IPS DF 6.9 (cell line): Measurements from ENCODE around the gene CASP2.

Source experiments
- DNase-seq: peaks from one replicate; pipeline ENCODE4 v3.0.0-alpha.2; 2013; ENCODE audit warnings: low read depth, low spot score
- H3K27ac ChIP-seq: one replicate; pipeline ENCODE4 v1.5.1; 2013; ENCODE audit warnings: low read length, control low read depth
- H3K27me3 ChIP-seq: 2 replicates; pipeline ENCODE4 v1.6.1; 2013; ENCODE audit warnings: mild to moderate bottlenecking, low read length; ENCODE audit not compliant: control insufficient read depth, insufficient read depth
- H3K36me3 ChIP-seq: 2 replicates; pipeline ENCODE4 v1.6.1; 2013; ENCODE audit warnings: low read length; ENCODE audit not compliant: control insufficient read depth, insufficient read depth
- H3K4me1 ChIP-seq: 2 replicates; pipeline ENCODE4 v1.6.1; 2013; ENCODE audit warnings: low read length; ENCODE audit not compliant: control insufficient read depth, insufficient read depth
- H3K4me3 ChIP-seq: 2 replicates; pipeline ENCODE4 v1.5.1; 2013; ENCODE audit warnings: mild to moderate bottlenecking, low read length
- H3K9me3 ChIP-seq: 2 replicates; pipeline ENCODE4 v1.6.1; 2013; ENCODE audit warnings: low read length, inconsistent platforms; ENCODE audit not compliant: control insufficient read depth, insufficient read depth
- WGBS: extraction: QIAGEN DNeasy Blood & Tissue Kit; methylation state at CpG from one replicate; pipeline ENCODE4 v1.1.7; 2013; ENCODE audit warnings: mixed read lengths, missing lambda C conversion rate; ENCODE audit not compliant: insufficient read length, insufficient coverage; 5-methylcytosine and 5-hydroxymethylcytosine counted together

Gene CASP2

DNA sequence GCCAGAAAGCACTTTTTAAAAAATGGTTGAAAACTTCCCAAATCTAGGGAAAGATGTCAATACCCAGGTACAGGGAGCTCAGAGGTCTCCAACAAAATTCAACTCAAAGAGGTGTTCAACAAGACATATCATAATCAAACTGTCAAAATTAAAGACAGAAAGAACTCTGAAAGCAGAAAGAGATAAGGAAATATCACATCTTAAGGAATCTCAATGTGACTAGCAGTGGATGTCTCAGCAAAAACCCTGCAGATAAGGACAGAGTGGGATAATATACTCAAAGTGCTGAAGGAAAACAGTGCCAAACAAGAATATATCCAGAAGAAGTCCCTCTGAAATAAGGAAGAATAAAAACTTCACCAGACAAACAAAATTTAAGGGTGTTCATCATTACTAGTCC is 38.0 kb upstream of the CASP2 start:
- no peak overlapping the region for H3K4me3 ChIP-seq
- no peaks in the 10 kb centered on the region for H3K27me3 ChIP-seq
- no peaks in the 10 kb centered on the region for H3K36me3 ChIP-seq
- DNase-seq = no peak
- no peak overlapping the region for H3K27ac ChIP-seq
- H3K4me1 ChIP-seq = no peaks in the 10 kb centered on the region
- no peaks in the 10 kb centered on the region for H3K9me3 ChIP-seq

DNA sequence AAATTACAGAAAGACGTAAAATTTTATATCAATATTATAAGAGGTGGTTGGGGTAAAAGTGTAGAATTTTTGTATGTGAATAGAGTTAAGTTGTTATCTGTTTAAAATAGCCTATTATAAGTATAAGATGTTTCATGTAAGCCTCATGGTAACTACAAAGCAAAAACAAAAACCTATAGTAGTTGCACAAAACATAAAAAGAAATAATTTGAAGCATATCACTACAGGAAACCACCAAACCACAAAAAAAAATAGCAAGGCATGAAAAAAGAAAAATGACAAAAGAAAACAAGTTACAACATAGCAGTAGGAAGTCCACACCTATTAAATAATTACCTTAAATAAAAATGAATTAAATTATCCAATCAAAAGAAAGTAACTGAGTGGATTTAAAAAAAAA is 37.3 kb upstream of the CASP2 start:
- WGBS = 100% methylated on average over 1 of the region's 1 CpG
- Histone ChIP-seq H3K4me3 (no peak overlapping the region), H3K27ac (no peak overlapping the region), H3K9me3 (no peaks in the 10 kb centered on the region), H3K36me3 (no peaks in the 10 kb centered on the region), H3K4me1 (no peaks in the 10 kb centered on the region), H3K27me3 (no peaks in the 10 kb centered on the region)
- no peak for DNase-seq

DNA sequence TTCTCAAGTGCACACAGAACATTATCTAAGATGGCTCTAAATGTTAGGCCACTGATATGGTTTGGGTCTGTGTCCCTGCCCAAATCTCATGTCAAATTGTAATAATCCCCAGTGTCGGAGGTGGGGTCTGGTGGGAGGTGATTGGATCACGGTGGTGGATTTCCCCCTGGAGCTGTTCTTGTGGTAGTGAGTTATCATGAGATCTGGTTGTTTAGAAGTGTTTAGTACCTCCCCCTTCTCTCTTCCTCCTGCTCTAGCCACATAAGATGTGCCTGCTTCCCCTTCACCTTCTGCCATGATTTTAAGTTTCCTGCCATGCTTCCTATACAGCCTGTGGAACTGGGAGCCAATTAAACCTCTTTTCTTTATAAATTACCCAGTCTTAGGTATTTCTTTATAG is 36.1 kb upstream of the CASP2 start:
- no peak for DNase-seq
- Histone ChIP-seq H3K4me1 (no peaks in the 10 kb centered on the region), H3K9me3 (no peaks in the 10 kb centered on the region), H3K27me3 (no peaks in the 10 kb centered on the region), H3K27ac (no peak overlapping the region), H3K4me3 (no peak overlapping the region), H3K36me3 (no peaks in the 10 kb centered on the region)
- no CpG with 5 or more reads among the region's 2 CpGs for WGBS

- no peak for DNase-seq
- H3K36me3 ChIP-seq = no peaks in the 10 kb centered on the region
- no CpG with 5 or more reads among the region's 3 CpGs for WGBS
- no peaks in the 10 kb centered on the region for H3K27me3 ChIP-seq
- H3K4me1 ChIP-seq = no peaks in the 10 kb centered on the region
- H3K4me3 ChIP-seq = no peak overlapping the region
- H3K9me3 ChIP-seq = no peaks in the 10 kb centered on the region
- no peak overlapping the region for H3K27ac ChIP-seq
Measured at GRCh38 chr7:143255564-143255963, 32.6 kb upstream of the CASP2 start.

- Histone ChIP-seq H3K4me1 (no peaks in the 10 kb centered on the region), H3K4me3 (no peak overlapping the region), H3K9me3 (no peaks in the 10 kb centered on the region), H3K27me3 (no peaks in the 10 kb centered on the region), H3K36me3 (no peaks in the 10 kb centered on the region), H3K27ac (no peak overlapping the region)
- DNase-seq = no peak
- no CpG with 5 or more reads among the region's 3 CpGs for WGBS
Measured at GRCh38 chr7:143256325-143256724, 31.8 kb upstream of the CASP2 start.

DNA sequence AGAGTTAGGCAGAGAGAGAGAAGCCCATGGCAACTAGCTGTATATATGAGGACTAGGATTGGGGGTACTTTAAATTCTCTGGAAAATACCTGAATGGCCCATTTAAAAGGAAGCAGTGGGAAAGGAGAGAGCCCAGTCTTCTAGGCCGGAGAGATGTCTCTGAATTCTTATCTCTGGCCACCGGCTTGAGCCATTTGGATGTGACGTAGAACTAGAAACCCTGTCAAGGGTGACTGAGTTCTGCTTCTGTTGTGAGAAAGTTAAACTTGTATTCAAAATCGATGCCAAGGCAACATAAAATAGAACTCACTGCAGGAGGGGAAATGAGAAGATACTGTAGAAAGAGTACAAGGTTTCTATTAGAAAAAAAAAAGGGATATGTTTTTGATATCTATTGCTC is 31.2 kb upstream of the CASP2 start:
- no CpG with 5 or more reads among the region's 4 CpGs for WGBS
- Histone ChIP-seq H3K4me1 (no peaks in the 10 kb centered on the region), H3K27ac (no peak overlapping the region), H3K9me3 (no peaks in the 10 kb centered on the region), H3K27me3 (no peaks in the 10 kb centered on the region), H3K36me3 (no peaks in the 10 kb centered on the region), H3K4me3 (no peak overlapping the region)
- no peak for DNase-seq

DNA sequence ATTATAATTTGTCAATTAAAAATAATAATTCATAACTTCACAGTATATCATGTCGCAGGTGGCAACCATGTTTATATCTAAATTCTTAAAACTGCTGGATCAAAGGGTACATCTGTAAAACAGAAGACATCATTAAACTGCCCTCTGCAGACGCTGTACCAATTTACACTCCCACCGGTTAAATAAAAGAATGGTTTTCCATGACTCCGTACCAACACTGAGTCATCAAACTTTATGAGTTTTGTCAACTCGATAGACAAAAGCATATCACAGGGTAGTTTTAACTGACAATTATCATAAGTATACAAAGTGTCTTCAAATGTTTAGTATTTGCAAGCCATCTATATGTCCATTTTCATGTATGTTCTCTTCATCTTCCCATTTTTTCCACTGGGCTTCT is 30.6 kb upstream of the CASP2 start:
- H3K27ac ChIP-seq = no peak overlapping the region
- WGBS = no CpG with 5 or more reads among the region's 5 CpGs
- no peak for DNase-seq

GRCh38 chr7:143258831-143259230 is 29.3 kb upstream of the CASP2 start:
- Histone ChIP-seq H3K36me3 (no peaks in the 10 kb centered on the region), H3K9me3 (no peaks in the 10 kb centered on the region), H3K4me3 (no peak overlapping the region), H3K4me1 (no peaks in the 10 kb centered on the region), H3K27ac (no peak overlapping the region), H3K27me3 (no peaks in the 10 kb centered on the region)
- no CpG with 5 or more reads among the region's 2 CpGs for WGBS
- DNase-seq = no peak

More for the DNA sequence above, 30.6 kb upstream of the CASP2 start:
- no peaks in the 10 kb centered on the region for H3K27me3 ChIP-seq
- H3K4me3 ChIP-seq = no peak overlapping the region
- no peaks in the 10 kb centered on the region for H3K9me3 ChIP-seq
- no peaks in the 10 kb centered on the region for H3K4me1 ChIP-seq
- H3K36me3 ChIP-seq = no peaks in the 10 kb centered on the region

DNA sequence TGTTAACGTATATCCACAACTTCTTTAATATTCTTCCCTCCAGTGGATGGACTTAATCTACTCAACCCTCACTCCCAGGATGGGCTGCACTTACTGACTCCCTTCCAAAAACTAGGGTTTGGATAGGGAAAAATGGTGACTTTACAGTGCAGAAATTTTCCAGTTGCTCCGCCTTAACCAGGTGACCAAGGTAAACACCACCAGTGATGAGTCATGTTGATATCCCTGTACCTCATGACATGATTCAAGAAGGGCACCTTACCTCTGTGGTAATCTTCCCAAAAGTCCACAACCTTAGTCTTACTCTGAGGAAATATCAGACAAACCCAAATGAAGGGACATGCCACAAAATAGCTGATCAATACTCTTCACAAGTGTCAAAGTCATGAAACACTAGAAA is 28.4 kb upstream of the CASP2 start:
- no peaks in the 10 kb centered on the region for H3K27me3 ChIP-seq
- DNase-seq = no peak

GRCh38 chr7:143261901-143262300 is 26.2 kb upstream of the CASP2 start:
- H3K9me3 ChIP-seq = no peaks in the 10 kb centered on the region
- H3K4me3 ChIP-seq = no peak overlapping the region
- no peak for DNase-seq
- no peak overlapping the region for H3K27ac ChIP-seq
- no peaks in the 10 kb centered on the region for H3K4me1 ChIP-seq
- H3K36me3 ChIP-seq = no peaks in the 10 kb centered on the region
- no CpG with 5 or more reads among the region's 1 CpG for WGBS
- H3K27me3 ChIP-seq = no peaks in the 10 kb centered on the region

More for the DNA sequence above, 28.4 kb upstream of the CASP2 start:
- H3K27ac ChIP-seq = no peak overlapping the region
- H3K9me3 ChIP-seq = no peaks in the 10 kb centered on the region
- H3K36me3 ChIP-seq = no peaks in the 10 kb centered on the region
- no peak overlapping the region for H3K4me3 ChIP-seq
- whole genome bisulfite sequencing = no CpG with 5 or more reads among the region's 2 CpGs
- H3K4me1 ChIP-seq = no peaks in the 10 kb centered on the region

- no CpG with 5 or more reads among the region's 48 CpGs for WGBS
- Histone ChIP-seq H3K4me1 (no peaks in the 10 kb centered on the region), H3K27me3 (no peaks in the 10 kb centered on the region), H3K36me3 (peaks cover 2% of the 10 kb centered on the region; the same call in 1 of the 2 replicates), H3K27ac (no peak within 1 kb of the TSS), H3K4me3 (peak within 1 kb of the TSS; percentile 49; the same call in 1 of the 2 replicates), H3K9me3 (no peaks in the 10 kb centered on the region)
- DNase-seq = peak; percentile 25
Measured at GRCh38 chr7:143263266-143264195, 24.6 kb upstream of the CASP2 start, which contains the start of gene GSTK1. Gene GSTK1 (plus strand): TSS chr7:143263441. CDS start chr7:143263514, 73 bp downstream.
